ENCODE results near the gene ABI3BP.

- TF ChIP-seq CTCF (IDR thresholded peaks at IDR 0.05; ENCODE audit: low read depth, low read length, missing input control) (no peak), FOXA2 (IDR thresholded peaks at IDR 0.05) (no peak), RAD21 (IDR thresholded peaks at IDR 0.05) (no peak), EGR1 (IDR thresholded peaks at IDR 0.05; ENCODE audit: low read depth in 2 of 2) (no peak)
Observed at GRCh38 chr3:100783619-100784018, 209.6 kb downstream of the ABI3BP start.
